ENCODE data around the gene ABI1.

Gene ABI1

DNA sequence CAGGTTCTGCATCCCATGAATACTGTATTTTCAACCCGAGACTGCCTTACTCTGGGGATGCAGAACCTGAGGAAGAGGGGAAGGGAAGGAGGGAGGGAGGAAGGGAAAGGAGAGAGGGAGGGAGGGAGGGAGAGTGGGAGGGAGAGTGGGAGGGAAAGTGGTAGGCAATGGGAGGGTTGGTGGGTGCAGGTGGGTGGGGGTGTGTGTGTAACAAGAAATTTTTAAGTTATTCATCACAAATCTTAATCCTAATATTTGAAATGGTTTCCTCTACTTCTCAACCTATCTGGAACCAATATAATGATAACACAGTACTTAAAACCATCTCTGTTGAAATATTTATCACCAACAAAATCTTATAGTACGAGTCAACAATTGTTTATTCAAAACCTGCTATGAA is 95.2 kb downstream of the ABI1 start:
- DNase-seq = no peak

DNA sequence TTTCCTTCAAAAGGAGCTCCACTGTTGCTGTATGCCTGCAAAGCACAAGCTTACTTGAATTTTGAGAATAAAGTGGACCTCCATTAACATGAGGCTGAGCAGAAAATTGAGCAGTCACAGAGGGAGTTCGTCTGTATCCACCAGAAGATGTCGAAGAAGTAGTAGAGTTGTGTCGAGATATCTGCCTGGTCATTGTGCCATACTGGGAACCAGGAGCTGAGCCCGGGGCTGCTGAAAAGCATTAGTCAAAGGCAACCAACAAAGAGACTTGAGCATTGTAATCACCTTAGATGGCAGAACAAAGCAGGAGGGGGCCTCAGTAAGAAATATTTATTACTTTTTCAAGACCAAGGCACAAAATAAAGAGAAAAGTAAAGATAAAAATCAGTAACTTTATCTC is 101.8 kb downstream of the ABI1 start:
- no peak for DNase-seq

DNA sequence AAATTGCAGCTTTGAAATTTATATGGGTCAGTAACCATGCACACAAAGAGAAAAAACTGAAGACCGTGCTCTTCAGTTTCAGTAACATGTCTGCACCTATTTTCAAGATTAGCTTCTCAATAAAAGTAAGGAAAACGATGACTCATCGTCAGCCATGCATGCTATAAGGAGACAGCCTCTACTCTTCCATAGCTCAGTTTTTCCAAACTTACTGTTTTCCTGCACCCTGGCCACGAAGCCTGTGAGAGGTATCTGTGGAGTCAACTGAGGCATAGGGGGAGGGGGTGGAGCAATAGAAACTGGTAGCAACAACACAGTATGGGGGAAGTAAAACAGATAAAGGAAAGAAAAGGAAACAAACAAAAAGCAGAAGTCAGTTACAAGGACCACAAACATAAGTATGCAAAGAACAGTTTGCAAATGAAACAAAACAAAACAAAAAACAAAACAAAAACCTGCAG is 105.3 kb downstream of the ABI1 start:
- DNase-seq = peak; percentile 35

DNA sequence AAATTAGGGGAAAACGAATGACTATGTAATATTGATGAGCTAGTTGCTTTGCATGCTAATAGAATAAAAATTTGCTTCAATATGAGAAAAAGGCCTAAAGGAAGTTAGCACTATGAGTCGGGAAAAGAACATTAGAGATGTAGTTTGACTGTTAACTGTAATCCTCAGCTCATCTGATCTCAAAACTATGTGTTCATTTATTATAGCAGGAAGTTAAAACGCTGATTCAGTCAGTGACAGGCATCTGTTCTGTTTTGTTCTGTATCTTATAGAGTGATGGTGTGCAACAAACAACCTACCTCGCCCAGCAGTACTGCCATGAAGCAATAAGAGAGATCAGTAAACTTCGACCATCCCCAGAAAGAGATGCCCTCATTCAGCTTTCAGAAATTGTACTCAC is 114.7 kb downstream of the ABI1 start:
- no peak for DNase-seq

DNA sequence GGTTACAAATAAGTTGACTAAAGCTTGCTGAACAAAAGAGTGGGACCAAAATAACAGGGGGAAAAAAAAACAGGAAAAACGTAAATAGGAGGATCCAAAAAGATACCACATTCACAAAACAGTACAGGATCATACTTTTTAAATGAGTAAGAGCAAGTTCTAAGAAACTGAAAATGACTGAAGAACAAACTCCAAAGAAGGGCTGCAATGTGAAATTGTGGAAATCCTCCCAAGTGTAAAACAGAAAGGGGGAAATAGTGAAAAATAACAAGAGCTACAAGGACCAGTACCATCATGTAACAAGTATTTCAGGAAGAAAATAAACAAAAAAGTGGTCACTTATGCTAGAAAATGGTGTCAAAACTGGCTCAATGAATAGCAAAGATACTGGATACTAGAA is 116.9 kb downstream of the ABI1 start:
- DNase-seq = no peak

DNA sequence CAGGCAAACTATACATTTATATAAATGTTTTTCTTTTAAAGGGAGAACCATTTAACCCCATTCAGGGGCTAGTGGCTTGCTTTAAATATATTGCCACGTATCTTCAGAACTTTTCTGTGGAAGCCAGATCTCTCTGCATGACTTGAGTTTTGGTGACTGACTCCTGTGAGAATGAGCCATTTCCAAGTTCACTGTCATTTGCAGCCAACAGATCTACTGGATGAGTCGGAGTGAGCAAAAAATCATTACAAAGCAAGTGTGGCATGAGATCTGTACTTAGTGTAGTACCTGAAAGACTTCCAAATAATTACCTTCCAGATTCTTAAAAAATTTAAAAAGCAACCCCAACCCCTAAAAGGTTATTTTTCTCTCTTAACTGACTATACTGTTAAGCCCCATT is 117.7 kb downstream of the ABI1 start:
- DNase-seq = no peak

DNA sequence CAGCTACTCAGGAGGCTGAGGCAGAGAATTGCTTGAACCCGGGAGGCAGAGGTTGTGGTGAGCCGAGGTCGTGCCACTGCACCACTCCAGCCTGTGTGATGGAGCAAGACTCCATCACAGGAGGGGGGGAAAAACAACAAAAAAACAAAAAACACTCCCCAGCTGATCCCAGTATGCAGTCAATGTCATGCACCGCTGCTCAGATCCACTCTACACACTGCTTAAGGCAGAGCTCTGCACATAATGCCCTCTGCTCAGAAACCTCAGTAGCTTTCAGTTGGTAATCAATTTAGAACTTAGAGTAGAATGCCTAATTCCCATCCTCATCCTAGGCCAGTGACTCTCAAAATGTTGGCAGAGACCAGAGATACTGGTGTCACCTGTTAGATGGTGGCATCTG is 119.4 kb downstream of the ABI1 start:
- DNase-seq = no peak

DNA sequence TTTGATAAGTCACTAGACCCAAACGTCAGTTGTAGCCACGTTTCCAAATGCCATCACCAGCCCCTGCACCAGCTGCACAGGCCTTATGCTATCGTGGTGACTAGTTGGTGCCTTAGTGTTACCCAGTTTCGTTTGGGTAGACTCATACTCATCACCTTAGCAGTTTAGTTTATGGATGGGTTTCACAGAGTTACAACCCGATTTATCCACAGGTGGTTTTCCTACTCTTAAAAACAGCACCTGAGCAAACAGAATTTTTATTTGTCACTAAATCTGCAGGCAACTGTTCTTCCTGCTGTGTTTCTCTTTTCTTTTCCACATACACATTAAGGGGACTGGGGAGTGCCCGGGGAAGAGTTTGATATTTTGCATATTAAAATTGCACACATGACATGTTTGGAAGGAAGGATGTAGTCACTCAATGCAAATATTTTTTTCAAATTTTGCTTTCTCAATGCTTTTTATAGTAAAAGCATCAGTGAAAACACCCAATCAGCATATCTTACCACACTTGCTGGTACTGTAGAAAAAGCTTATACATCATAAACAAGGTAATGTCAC is 121.6 kb downstream of the ABI1 start:
- DNase-seq = no peak

DNA sequence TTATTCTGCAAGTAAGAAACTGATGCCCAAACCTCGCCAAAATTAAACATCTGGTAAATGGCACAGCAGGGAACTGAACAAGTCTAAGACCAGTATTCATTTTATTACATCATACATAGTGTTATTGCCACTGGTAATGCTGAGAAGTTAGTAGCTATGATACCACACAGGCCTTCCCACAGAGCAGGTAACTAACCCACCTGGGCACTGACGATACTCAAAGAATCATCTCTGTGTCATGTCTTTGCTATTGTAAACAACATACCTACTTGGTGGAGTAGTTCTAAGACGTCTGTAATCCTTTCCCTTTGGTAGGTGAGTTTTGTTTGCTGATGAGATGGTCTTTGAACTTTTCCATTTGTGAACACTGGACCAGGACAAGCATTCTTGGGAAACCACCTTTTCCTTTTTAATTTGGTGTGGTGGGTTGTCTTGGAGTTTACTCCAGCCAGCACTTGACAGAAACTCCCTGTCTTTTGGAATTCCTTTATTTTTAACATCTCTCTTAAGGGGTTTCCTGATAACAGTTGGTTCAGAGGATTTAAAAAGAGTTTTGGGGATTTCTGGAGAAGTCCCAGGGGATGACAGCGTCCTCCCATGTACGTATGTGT is 122.4 kb downstream of the ABI1 start:
- DNase-seq = no peak

DNA sequence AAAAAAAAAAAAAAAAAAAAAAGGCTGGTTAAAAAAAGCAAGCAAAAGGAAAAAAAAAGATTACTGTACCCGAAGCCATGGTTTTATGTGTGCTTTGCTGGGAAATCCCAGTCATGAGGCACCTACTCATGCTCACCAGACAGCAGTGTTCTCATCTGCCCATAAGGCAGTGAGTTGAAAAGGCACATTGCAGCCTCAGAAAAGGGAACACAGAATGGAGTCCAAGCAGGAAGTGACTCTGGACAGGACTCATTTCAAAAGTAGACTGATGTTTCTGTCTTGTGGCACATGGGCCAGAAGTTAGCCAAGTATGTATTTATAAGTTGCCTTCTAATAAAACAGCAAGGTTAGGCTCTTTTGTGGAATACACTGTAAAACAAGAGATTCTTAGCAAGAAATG is 123.0 kb downstream of the ABI1 start:
- DNase-seq = no peak

DNA sequence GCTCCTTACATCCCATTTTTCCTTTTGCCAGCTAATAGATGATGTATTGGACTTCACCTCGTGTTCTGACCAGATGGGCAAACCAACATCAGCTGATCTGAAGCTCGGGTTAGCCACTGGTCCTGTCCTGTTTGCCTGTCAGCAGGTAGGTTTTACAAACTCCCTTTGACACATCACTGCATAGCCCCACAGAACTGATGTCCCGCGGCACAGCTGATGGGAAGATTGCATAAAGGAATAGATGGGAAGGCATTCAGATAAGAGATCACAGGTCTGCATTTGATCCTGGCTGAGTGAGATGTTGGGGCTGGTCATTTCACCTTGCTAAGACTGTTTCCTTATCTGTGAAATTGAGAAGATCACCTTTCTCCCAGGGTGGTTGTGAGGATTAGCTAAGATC is 125.3 kb downstream of the ABI1 start:
- DNase-seq = no peak

DNA sequence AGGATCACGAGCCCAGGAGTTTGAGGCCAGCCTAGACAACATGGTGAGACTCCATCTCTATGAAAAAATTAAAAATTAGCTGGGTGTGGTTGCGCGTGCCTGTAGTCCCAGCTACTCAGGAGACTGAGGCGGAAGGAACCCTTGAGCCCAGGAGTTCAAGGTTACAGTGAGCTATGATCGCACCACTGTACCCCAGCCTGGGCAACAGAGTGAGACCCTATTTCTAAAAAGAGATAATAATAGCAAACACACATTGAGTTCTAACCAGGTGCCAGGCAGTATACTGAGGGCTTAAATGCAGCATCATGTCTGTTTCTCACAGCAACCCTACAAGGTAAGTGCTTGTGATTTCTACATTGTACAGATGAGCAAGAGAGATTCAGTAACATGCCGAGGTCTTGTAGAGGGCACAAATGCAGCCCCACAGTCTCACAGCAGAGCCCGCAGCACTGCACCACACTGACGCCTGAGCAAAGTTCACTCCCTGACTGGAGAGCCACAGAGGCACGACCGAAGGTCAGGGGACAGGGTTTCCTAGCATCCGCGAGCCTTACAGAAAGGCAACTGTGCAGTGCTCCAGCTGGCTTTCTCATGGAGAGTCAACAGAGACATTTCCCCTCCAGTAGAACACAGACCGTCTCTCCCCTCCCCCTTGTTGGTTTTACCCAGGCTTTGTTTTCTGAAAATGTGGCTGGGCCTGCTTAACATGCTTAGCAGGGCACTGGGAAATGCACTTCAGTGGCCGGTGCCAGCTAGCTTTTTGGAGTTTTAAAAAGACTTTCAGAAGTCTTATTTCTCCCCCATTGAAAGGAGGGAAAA is 126.8 kb downstream of the ABI1 start:
- DNase-seq = no peak

DNA sequence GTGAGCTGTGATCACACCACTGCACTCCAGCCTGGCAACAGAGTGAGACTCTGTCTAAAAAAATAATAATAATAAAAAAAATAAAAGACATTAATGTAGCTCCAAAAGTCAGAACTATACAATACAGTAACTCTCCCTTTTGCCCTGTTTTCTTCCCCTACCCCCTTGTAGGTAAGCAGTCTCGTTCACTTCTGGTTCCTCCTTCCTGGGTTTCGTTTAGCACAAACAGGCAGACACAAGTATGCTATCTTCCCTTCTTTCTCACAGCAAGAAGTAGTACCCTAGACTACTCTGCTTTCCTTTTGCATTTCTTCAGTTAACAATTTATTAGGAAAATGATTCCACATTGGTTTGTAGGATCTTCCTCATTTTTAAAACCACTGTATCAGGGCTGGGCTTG is 130.2 kb downstream of the ABI1 start:
- DNase-seq = no peak

DNA sequence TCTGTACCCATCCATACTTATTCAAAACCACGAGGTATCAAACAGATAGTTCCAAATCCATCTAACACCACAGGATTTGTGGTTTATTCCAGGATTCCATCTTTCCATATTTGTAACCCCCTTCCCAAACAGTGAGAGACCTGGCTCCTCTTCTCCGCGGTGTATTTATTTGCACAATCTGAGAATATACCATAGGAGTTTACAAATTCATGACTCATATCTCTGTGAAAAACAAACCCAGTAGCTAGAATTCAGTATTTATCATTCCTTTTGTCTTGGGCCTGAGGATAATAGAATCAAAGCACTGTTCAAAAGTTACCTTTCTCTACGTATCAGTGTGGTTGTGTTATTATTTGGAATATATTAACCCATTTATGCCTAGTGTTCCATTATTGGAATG is 131.4 kb downstream of the ABI1 start:
- no peak for DNase-seq

DNA sequence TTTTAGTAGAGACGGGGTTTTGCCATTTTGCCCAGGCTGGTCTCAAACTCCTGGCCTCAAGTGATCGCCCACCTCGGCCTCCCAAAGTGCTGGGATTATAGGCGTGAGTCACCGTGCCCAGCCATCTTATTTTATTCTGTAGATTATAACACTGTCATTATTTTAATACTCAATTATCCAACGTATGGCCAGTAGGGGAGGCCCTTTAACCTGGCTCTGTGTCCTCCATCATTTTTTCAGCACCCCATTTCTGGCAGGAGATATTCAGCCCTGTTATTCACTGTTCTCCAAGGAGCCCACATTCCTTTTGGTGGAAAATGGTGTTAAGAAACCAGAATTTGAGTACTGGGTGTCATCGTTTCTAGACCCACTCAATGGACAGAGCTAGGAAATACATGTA is 131.8 kb downstream of the ABI1 start:
- no peak for DNase-seq

DNA sequence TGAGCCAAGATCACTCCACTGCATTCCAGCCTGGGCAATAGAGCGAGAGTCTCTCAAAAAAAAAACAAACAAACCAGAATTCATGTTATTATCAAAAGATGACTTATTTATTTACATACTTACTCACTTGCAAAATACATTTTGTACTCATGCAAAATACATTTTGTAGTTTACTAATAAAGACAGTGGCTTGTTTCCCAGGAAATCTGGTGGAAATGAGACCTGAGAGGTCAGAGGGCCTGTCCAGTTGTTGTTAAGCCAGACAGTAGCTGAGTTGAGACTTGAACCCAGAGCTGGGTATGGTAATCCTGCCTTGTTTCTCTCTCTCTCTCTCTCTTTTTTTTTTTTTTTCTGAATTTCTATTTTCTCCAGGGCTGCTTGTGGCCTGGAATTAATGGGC is 133.8 kb downstream of the ABI1 start:
- no peak for DNase-seq

DNA sequence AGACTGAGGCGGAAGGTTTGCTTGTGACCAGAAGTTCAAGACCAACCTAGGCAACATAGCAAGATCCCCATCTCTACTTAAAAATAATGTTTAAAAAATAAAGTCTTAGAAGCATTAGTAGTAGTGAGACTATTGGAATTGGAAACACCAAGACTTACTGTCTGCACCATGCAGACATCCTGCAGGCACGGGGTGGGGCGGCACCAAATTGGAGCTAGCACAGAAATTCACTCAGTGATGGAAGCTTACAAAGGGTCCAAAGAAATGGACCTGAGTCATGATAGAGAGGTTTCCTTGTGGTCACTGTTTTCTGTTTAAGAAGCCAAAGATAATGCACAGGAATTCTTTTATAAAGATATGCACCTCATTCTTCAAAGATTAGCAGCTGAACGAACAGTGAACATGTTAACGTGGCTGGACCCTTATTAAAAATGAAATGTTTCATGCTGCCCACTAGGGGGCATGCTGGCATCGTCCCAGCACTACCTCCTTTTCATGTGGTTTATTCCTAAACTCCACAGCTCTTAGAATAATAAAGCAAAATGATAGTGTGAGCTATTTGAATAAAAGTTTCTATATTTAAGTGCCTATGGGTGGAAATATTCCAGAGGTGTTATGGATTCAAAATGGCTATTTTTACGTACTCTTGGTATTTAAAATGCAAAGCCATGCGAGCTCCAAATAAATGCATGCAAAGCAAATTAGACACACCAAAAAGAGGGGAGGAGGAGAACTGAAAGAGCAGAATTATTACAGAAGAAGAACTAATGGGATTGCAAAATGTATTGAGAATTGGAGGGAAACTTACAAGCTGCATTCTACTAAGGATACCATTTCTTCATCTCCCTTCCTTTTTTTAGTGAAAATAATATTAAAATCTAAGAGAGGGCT is 134.7 kb downstream of the ABI1 start:
- peak; percentile 66 for DNase-seq

DNA sequence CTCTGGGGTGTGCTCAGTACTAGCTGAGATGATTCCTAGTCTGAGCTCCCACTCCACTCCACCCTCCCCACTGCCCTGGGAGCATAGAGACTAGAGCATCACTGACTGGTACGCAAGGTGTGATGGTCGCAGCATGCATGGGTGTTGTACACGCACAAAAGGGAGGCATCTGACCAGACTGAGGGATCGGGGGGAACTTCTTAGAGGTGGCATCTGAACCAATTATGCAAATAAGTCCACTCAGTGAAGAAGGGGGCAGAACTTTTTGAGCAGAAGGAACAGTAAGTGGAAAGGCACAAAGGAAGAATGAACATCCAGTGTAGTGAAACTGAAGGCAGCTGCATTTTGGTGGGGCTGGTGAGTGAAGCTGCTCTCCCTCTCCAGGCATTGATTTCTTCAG is 137.7 kb downstream of the ABI1 start:
- DNase-seq = no peak

DNA sequence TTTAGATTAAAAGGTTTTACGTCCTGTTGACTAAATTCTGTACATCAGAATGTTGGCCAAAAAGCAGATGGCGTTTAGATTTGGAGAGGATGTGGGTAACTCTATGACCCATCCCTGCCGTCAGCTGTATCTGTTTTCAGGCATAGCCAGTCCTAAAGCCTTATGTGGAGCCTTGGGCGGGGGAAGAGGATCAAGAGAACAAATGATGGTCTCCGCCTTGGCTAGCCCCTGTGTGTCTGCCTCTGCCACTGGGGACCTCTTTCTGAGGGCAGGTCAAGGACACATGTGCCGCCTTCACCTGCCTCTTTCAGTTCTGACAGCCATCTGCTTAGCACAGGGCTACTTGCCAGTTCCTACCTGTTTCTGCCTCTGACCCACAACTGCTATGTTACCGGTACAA is 139.2 kb downstream of the ABI1 start:
- no peak for DNase-seq

DNA sequence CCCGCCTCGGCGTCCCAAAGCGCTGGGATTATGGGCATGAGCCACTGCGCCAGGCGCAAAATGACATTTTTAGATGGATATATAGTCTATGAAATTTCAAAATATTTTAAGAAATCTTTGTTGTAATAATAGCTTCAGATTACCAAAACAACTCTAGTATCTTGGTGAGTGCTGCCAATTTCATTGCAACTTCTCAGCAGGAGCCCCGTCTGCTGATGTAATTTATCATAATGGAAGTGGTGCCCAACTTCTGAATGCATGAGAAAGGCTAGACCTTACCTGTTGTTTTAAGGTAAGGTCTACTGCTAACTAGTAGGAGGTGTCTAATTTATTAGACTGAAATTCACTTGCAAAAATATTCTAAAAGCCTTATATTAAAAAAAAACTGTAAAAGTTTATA is 143.3 kb downstream of the ABI1 start:
- no peak for DNase-seq

DNA sequence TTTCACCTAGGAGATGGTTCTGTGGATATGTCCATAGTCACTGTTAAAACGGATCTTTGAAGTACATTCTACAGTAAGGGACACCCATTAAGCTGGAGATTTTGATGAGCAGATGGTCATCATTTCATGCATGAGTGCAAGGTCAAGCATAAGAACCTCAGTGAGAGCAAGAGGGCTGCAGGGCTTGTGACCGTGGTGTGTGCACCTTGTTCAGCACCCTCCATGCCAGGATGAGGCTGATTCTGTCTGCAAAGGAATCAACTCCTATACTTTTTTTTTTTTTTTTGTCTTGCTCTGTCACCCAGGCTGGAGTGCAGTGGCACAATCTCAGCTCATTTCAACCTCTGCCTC is 145.6 kb downstream of the ABI1 start:
- DNase-seq = no peak

DNA sequence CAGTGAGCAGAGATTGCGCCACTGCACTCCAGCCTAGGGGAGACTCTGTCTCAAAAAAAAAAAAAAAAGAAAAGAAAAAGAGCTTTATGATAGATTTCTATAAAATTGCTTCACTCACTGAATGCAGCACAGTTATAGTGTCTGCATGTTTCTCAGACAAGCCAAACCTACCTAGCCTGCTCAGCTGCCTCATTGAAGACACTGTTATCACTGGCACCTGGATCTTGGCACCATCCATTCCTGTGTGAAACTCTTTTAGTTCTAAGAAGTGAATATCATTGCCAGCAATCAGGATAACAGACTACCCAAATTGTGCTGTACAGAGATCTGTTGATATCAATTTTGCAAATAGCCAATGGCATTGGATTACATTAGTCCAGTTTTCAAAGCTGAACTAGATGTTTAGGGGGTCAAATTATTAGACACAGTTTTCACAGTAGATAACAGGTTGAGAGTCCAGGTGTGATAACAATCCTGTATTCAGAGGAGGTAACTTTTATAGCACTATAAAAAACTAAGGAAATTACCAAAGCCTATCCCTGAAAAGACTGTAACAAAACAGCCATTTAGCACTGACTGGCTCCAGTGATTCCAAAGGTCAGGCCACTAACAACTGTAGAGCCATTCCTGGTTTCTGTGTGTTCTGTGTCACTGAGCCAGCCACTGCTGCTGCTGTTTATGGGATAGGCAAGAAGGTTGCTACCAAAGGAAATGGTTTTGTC is 146.2 kb downstream of the ABI1 start:
- no peak for DNase-seq

DNA sequence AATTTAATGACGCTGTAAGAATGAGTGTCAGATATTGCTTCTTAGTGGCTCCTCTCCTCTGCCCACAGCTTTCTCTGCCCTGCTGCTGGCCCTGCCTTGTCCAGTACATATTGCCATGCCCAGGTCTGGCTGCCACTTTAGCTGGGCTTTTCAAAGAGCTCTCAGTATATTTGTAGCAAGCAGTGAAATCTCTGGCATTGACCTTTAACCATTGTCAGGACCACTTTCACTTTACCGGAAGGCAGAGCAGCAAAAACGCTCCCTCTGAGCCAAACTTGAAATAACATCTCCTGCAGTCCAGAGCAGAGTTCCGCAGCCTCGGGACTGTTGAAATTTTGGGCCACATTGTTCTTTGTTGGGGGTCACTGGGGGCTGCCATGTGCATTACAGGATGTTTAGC is 149.4 kb downstream of the ABI1 start:
- no peak for DNase-seq
